NCI-H526 (cell line): ENCODE data around the gene PTPN14.

Source experiments
- DNase-seq, 2 experiments: peaks; one replicate each; lab custom pipeline; 2025; lab: John Stamatoyannopoulos, UW

Gene PTPN14

GRCh38 chr1:214427871-214428277 lies 123.5 kb downstream of the PTPN14 start:
- no peak for DNase-seq

GRCh38 chr1:214426426-214426812 lies 125.0 kb downstream of the PTPN14 start:
- DNase-seq, result no peak

- DNase-seq, result no peak
Observed at GRCh38 chr1:214425716-214426425, 125.5 kb downstream of the PTPN14 start.

GRCh38 chr1:214425101-214425500 lies 126.3 kb downstream of the PTPN14 start:
- DNase-seq, result no peak

GRCh38 chr1:214423045-214423444 lies 128.4 kb downstream of the PTPN14 start:
- DNase-seq, result no peak

- no peak for DNase-seq
Observed at GRCh38 chr1:214422137-214422671, 129.2 kb downstream of the PTPN14 start.

GRCh38 chr1:214420833-214421232 lies 130.6 kb downstream of the PTPN14 start:
- no peak for DNase-seq

- no peak for DNase-seq
Observed at GRCh38 chr1:214420341-214420740, 131.1 kb downstream of the PTPN14 start.

- no peak for DNase-seq
Observed at GRCh38 chr1:214419650-214420049, 131.8 kb downstream of the PTPN14 start.

- DNase-seq, result no peak
Observed at GRCh38 chr1:214418391-214418790, 133.0 kb downstream of the PTPN14 start.

- no peak for DNase-seq
Observed at GRCh38 chr1:214417545-214418210, 133.7 kb downstream of the PTPN14 start.

- DNase-seq, result no peak
Observed at GRCh38 chr1:214416858-214417257, 134.5 kb downstream of the PTPN14 start.

- DNase-seq, result no peak
Observed at GRCh38 chr1:214416417-214416816, 135.0 kb downstream of the PTPN14 start.

GRCh38 chr1:214415131-214415530 lies 136.3 kb downstream of the PTPN14 start:
- no peak for DNase-seq

GRCh38 chr1:214414691-214415090 lies 136.7 kb downstream of the PTPN14 start:
- DNase-seq, result no peak

GRCh38 chr1:214413315-214413714 lies 138.1 kb downstream of the PTPN14 start:
- no peak for DNase-seq

GRCh38 chr1:214404571-214405213 lies 146.7 kb downstream of the PTPN14 start:
- DNase-seq, result no peak

- no peak for DNase-seq
Observed at GRCh38 chr1:214404154-214404553, 147.2 kb downstream of the PTPN14 start.

GRCh38 chr1:214403431-214403830 lies 148.0 kb downstream of the PTPN14 start:
- DNase-seq, result no peak

GRCh38 chr1:214402613-214403083 lies 148.8 kb downstream of the PTPN14 start:
- no peak for DNase-seq

GRCh38 chr1:214401666-214402065 lies 149.7 kb downstream of the PTPN14 start:
- no peak for DNase-seq

GRCh38 chr1:214400131-214400530 lies 151.3 kb downstream of the PTPN14 start:
- DNase-seq, result no peak

- no peak for DNase-seq
Observed at GRCh38 chr1:214398490-214398889, 152.9 kb downstream of the PTPN14 start.
